Stimulated activated CD8-positive, alpha-beta memory T cell treated with anti-CD3 and anti-CD28 coated beads, Interleukin-12 subunit alpha, Interleukin-12 subunit beta, amount 100 ng/mL, for 4 hours (primary cell): ENCODE results near the gene AK1.
"Not testable (repeated sequence)": the region's sequence is repeated elsewhere in the genome, so short reads cannot be mapped to it uniquely, and the experiment has no call there.

ENCODE experiments used
- DNase-seq: peaks from one replicate; pipeline ENCODE4 v3.0.0-alpha.2; 2020; ENCODE audit warnings: low read depth

The AK1 gene

DNA sequence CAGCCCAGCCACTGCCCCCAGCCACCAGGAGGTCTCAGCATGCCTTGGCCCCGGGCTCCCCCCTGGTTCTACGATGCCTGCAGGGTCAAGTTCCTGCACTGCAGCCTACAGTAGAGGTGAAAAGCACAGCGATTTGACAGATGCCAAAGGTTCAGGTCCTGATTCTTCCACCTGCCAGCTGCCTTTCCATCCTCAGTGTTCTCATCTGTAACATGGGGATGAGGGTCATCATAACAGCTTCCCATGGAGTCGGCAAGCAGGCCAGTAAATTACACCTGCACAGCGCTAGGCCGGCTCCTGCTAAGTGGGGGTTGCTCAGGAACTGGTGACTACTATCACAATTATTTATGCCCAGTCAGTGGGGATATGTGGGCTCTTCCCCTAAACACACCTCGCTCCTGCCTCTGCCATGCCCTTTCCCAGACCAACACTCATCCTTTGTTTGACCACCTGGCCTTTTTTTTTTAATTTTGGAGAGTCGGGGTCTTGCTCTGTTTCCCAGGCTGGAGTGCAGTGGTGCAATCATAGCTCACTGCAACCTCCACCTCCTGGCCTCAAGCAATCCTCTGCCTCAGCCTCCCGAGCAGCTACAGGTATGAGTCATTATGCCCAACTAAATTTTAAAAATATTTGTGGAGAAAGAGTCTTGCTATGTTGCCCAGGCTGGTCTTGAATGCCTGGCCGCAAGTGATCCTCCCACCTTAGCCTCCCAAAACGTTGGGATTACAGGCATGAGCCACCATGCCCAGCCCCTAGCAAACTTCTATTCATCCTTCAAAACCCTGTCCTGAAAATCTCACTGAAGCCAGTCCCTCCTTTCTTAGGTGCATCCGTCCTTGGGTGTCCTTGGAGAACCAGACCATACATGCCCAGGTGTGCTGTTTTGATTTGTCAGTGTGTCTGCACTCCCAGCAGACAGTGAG is 29.4 kb downstream of the AK1 start:
- no peak for DNase-seq

DNA sequence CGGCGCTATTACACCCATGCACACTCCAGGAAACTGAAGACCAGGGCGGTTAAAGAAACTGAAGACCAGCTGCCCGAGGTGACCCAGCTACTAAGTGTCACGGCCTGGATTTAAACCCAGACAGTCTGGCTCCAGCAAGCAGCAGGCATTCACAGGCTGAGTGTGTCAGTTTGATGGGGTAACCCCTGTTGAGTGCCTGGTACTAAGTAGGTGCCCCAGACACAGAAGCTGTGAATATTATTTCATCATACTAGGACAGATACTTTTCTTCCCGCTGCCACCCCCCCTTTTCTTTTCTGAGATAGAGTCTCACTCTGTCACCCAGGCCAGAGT is 30.3 kb downstream of the AK1 start:
- no peak for DNase-seq

DNA sequence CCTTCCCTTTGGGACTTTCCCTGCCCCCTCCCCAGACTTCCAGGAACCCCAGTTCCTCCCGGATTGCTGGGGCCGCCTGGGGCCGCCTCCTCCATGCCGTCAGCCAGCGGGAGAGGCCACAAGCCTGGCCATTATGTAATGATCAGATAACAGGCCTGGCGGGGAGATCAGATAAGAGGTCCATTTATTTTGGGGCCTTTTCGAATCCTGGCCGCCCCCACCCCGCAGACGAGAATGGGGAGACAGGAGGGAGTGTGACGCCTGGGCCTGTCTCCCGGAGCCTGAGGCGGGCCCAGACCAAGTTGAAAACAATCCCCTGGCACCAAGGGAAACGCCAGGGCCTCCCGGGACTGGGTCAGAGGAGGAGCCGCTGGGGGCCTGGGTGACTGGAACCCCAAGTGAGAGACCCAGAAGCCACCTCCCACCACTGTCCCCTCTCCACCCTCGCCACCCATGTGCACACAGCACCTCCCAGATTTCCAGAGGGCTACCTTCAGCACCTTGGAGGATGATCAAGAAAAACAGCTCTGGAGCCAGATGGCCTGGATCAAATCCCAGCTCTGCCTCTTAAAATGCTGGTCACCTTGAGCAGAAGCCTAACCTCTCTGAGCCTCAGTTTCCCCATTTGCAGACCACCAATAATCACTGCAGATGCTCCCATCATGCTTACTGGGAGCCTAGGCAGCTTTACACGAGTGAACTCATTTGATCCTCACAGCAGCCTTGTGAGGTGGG is 30.9 kb downstream of the AK1 start:
- DNase-seq, result no peak

DNA sequence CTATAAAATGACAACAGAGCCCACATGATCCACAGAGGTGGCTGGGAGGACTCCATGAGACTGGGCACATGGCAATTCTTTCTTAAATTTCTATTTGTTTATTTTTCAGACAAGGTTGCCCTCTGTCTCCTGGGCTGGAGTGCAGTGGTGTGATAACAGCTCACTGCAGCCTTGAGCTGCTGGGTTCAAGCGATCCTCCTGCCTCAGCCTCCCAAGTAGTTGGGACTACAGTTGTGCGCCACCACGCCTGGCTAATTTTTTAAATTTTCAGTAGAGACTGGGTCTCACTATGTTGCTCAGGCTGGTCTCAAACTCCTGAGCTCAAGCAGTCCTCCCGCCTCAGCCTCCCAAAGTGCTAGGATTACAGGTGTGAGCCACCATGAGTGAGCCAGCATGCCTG is 31.9 kb downstream of the AK1 start:
- not testable (repeated sequence) for DNase-seq

DNA sequence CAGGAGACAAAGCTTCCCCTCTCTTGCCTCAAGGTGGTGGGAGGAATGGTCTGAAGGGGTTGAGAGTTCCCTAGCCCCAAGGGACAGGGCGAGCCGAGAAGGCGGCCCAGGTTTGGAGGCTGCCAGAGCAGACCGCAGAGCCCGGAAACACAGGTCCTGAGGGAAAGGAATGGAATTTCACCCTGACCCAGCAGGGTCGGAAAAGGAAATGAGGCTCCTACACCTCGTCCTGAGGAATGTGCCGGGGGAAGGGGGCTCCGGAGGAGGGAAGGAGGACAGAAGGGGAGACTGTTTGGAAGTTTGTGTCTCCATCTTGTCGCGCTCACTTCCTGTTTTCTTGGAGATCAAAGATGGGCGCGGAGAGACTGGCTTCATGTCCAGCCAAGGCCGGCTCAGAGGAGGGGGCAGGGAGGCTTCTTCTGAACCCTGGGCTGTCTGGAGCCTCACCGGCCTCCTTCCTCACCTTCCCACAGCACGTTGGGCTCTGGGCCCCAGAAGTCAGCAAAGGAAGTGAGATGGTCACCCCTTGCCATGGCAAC is 32.6 kb downstream of the AK1 start:
- no peak for DNase-seq

DNA sequence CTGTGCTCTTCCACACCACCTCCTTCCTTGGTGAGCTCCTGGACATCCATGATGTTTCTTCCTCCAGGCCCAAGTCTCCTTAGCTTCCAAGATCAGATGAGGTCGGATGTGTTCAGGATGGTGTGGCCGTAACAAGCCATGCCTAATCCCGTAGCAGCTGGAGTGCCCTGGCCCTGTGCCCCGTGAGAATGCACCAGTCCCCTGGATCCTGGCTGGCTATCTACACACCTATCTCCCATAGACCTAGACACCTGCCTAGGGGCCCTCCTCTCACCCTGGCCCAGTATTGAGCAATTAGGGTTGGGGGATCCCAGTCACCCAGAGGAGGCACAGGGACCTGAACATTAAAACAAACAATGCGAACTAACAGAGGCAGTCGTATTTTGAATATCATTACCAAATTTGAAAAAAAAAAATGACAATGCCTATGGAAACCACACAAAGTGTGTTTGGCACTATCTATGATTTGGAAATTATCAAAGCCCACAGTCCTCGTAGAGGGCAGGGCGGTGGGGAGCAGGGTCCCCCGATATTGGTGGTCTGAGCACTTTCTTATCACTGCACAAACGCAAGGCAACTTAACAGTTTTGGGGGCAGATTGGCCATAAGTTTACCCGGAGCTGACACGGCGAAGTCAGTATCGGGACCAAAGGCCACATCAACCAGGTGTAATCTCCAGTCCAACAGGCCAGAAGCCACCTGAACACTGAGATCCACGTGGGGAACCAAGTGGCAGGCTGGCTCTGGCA is 36.2 kb downstream of the AK1 start:
- DNase-seq, result no peak

DNA sequence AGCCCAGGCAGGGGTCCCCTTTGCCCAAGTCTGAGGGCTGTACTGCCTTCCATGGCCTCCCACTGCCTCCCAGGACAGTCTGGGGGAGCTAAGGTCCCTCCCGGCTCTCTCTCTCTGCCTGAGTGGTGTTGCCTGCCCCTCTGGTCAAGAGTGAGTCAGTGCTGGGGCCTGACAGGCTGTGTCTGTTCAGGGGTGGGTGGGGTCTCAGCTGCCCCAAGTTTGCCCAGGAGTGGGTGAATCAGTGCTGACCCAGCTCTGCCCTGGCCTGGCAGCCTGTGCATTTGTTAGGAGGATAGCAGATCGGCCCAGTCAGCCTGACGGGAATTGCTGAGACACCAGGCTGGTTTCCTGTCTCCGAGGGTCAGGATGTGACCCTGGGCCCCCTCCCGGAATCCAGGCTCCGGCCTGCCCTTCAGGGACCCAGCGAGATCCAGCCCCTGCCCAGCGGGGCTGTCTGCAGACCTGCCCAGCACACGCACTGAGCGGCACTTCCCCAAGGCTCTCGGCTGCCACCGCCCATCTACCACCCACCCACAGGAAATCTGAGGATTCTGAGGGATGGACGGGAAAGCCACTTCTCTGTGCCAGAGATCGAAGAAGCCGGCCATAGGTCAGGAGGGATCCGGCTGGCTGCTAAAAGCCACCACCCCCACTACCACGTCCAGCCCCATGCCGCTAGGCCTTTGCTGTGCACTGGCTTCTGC is 38.9 kb downstream of the AK1 start:
- DNase-seq, result no peak

DNA sequence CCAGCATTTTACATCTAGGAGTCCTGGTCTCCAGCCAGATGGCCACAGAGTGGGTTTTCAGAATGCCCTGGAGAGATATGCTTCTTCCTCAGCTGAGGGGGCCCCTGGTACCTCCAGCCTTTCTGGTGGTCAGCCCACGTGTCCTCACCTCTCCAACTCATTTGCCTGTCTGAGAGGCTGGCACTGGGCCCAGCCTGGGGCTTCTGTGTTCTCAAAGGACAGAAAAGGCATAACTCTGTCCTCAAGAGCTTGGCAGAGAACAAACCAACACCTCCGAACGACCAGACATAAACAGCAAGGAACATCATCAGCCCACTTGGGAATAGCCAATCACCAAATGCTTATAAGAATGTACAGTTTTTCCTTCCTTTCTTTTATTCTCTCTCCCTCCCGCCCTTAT is 40.1 kb downstream of the AK1 start:
- DNase-seq, result no peak

DNA sequence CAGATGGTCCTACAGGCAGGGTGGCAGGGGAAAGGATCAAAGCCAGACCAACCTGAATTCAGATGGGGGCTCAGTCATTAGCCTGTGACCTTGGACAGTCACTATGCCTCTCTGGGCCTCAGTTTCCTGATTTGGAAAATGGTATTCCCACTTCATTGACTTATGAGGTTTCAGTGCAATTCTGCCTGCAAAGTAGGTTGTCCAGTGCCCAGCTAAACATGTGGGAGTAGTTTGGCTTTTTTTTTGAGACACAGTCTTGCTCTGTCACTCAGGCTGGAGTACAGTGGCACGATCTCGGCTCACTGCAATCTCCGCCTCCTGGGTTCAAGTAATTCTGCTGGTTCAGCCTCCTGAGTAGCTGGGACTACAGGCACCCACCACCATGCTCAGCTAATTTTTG is 40.9 kb downstream of the AK1 start:
- not testable (repeated sequence) for DNase-seq

DNA sequence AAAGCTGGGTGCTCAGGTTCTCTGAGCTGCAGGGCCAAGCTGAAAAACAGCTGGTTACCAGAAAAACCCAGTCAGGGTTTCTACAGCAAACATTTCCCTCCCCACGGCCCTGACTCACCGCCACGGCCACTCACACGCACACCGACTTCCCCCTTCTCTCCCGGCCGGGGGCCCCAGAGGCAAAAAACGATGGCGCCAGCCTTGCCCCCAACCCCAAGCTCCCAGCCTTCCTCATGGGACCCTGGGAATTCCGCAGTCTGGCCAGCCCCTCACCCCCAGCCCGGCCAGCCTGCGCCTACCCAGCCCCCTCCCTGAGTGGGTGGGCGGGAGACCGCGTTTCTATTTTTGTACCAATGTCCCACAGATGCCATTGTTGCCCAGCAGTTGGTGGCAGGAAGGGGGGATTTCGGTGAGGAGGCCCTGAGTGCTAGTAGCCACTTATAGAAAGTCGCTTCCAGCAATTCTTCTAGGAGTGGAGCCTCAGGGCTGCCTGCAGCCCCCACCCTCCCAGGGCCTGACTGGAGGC is 41.4 kb downstream of the AK1 start:
- no peak for DNase-seq

DNA sequence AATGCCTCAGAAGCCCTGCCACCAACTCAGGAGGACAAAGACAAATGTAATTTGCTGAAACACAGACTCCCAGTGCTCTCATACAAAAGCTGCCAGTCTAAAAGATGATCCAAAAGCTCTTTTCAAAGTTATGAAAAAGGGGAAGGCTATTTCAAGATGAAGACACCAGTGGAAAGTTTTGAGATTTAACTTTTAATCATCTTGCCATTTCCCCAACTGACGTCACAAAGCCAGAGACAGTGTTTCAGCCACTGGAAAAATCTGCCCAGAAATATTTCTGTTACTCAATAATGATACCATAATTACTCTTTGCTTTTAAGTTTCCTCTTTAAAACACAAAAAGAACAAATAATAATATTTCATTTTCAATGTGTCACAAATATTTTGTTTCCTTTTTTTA is 43.9 kb downstream of the AK1 start:
- no peak for DNase-seq

DNA sequence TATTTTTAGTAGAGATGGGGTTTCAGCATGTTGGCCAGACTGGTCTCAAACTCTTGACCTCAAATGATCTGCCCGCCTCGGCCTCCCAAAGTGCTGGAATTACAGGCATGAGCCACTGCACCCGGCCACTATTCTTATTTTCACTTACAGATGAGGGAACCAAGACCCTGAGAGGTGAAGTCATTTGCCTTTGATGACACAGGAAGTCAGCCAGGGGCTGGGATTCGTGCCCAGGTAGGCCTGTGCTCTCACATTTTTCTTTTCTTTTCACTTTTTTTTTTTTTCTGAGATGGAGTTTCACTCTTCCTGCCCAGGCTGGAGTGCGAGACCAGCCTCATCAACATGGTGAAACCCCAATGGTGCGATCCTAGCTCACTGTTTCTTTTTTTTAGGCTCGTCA is 45.2 kb downstream of the AK1 start:
- no peak for DNase-seq

DNA sequence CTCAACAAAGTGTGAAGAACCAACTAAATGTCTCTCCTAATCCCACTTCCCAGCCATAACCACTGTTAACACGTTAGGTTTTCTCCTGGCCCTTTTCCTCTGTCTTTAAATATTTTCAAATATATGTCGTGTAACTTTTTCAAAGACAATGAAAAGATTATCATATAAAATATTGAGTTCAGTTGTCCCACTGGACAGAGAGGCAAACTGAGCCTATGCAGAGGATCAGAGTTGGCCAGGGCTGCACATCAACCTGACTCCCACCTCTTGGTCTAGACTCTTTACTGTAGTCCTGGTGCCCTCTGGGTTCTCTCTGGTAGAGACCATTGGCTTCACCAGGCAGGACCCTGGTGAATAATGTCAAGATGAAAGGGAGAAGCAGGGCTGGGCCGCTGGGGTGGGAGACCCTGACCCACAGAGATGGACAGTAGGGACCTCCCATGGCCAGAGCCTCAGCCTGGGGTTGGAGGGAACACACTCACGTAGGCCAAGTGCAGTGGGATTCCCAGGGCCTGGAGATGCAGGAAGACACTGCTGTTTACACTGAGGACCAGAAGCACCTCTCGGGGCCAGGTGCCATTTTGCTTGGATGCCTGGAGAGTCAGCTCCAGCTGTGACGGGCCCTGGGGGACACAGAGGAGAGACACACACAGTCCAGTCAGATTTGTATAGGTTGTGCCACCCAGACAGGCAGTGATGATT is 48.1 kb downstream of the AK1 start:
- no peak for DNase-seq

DNA sequence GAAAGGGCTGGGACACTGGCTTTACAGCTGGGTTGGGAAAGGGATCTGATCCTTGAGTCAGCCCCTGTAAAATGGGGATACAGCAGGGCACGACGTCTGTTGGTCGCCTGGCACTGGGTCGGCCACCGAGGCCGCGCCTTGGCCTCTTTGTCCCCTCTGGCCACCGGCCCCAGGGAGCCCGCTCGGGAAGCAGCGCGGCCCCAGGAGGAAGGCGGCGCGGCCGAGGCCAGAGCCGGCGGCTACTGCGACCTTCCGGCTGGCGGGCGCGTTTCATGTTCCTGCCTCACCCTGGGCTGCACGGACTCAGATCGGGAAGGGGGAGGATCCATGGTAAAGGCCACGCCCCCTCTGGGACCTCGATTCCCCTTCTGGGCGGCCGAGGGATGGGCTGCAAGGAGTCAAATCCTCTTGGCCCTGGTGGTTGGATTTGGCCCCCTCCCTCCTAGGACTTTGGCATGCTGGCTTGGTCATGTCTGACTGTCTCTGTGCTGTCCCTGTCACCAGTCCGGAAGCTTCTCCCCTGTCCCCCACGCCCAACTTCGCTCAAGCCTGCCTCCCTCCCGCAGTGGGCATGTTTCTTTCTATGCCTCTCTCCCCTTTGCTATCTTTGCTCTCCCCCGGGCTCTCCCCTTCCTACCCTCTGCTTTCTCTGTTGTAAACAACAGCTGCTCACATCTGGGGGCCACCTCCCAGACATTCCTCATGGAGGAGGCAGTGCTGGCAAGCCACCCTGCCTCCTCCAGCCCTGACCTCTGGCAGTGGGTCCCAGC is 49.0 kb downstream of the AK1 start:
- DNase-seq, result no peak

DNA sequence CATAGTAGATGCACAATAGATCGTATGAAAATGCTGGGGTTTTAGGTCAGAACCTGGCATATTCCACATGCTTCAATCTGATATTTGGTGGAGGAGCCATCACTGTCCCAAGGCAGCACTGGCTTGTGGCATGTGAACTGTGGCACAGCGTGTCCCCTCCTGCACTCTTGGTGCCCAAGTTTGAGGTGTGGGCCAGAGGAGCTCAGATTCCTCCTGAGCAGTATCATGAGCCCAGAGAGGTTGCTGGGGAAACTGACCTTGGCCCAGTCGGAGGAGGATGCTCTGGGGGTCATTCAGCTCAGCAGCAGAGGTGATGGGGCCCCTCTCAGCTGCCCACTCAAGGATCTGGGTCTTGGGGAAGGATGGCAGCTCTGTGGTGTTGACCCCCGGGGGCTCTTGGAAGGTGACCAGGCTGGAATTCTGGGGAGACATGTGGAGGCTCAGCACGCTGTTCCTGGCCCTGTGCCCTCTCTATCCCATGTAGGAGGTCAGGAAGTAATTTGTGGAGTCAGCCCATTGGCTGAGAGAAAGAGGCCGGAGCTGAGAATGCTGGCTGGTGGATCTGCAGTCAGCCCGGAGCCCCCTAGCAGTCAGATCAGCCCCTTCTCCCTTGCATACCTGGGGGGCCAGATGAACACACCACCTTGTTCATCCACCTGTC is 51.1 kb downstream of the AK1 start:
- no peak for DNase-seq

DNA sequence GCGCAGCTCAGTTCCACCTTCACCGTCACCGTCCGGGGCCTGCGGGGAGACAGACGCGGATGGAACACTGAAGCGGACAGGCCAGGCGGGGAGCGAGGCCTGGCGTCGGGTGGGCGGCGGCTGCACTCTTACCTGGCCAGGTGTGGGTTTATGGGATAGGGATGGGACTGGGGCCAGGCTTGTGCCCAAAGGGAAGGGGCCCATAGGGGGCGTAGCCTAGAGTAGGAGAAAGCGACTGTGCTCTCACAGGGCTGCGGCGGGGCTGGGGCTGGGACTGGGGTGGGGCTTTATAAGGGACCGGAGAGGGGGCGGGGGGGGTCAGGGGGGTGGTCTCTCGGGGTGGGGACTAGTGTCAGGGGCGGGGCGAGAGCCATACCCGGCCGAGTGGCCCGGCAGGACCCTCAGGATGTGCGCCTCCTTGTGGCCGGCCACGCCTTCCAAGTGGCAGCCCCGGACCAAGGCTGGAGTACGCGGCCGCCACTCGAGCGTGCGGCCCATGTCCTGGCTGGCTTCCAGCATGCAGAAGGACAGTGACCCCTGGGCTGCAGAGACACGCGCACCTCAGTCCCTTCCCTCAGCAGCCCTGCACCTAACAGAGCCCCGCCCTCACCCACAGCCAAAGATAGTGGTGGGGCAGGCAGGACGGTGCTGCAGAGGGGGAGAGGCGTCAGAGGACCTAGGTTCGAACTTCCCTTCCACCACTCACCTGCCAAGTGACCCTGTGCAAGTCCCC is 52.0 kb downstream of the AK1 start:
- no peak for DNase-seq

DNA sequence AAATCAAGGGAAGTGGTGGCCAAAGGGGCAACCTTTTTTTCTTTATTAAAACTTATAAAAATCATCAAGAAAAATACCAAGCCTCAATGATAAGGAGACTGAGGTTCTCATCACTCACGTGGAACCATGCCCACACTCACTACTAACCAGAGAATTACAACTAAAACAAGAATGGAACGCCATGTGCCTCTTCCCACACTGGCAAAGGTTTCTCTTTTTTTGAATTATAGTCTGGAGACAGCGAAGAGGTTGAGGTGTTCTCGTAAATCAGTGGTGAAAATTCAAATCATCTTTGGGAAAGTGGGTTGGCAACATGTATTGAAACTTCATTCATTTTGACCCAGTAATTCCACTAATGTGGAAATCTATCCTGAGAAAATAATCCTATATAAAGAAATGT is 55.4 kb downstream of the AK1 start:
- no peak for DNase-seq

DNA sequence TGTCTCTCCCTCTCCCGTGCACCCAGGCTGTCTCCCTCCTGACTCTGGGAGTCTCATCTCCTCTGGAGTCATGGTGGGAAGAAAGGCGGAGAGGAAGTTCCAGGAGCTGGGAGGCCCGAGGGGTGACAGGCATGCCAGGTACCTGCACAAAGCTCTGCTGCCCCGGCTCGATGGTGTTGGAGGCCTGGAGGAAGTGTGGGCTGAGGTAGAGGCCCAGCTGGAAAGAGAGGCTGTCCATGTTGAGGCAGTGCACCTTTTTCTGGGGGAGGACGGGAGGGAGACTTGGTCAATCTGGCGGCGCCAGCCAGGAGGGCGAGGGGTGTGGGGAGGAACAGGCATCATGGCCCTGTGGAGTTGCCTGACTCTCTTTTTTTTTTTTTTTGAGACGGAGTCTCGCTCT is 58.9 kb downstream of the AK1 start:
- no peak for DNase-seq

DNA sequence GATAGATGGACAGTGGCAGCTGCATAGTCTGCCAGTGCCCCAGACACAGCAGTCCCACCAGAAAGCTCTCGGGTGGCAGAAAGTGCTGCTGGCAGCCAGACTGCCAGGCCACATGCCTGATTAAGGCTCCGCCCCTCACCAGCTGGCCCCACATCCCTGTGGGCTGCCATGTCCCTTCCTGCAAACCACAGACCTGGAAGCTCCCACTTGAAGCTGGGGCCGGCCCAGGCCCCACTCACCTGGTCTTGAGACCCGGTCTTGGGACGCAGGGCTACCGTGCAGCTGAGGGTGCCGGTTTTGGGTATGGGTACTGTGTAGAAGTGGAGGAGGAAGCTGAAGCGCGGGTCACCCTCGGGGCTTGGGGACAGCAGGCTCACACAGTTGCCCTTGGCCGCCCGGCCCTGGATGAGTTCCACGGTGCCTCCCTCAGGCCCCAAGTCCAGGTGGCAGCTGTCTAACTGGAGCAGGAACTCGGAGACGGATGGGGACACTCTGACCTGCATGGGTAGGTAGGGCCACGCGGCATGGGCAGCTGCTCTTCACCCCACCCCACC is 59.5 kb downstream of the AK1 start:
- no peak for DNase-seq
